HepG2 (cell line): ENCODE results near the gene NAT9. TPM values are rescaled to one million over a fixed set of nuclear protein-coding genes. Genes with fewer than 3 reads are reported as not detected.
A peak's percentile ranks its signal among the peaks of the same experiment; 100 is the strongest.

Source experiments
- AKNA ChIP-seq: sonication (generic); formaldehyde crosslinking; IDR thresholded peaks from 2 replicates; pipeline ENCODE4 v1.4.0; 2020; ENCODE audit warnings: missing genetic modification reagents, borderline replicate concordance
- CBFB ChIP-seq: sonication (generic); formaldehyde crosslinking; IDR thresholded peaks from 2 replicates; pipeline ENCODE4 v1.4.0; 2020; ENCODE audit warnings: missing genetic modification reagents
- DRAP1 ChIP-seq: IDR thresholded peaks from 2 replicates; pipeline ENCODE4 v1.6.1; 2016; ENCODE audit warnings: missing genetic modification reagents, missing compliant biosample characterization
- HOXA9 ChIP-seq: sonication (generic); formaldehyde crosslinking; IDR thresholded peaks from 2 replicates; pipeline ENCODE4 v1.8.1; 2022; ENCODE audit warnings: missing genetic modification reagents, mild to moderate bottlenecking, moderate library complexity, borderline replicate concordance
- PAXIP1 ChIP-seq: sonication (generic); formaldehyde crosslinking; conservative IDR thresholded peaks from 2 replicates; pipeline ENCODE4 v1.4.0; 2020; ENCODE audit warnings: mild to moderate bottlenecking, missing genetic modification reagents, moderate library complexity
- RBFOX2 ChIP-seq: fragments of 200-400 bp; formaldehyde crosslinking; IDR thresholded peaks from 2 replicates; pipeline ENCODE4 v1.6.1; 2017; ENCODE audit warnings: low read depth, mild to moderate bottlenecking, low read length
- SIX1 ChIP-seq: sonication (generic); formaldehyde crosslinking; IDR thresholded peaks from 2 replicates; pipeline ENCODE4 v1.4.0; 2020; ENCODE audit warnings: missing genetic modification reagents, borderline replicate concordance
- TFE3 ChIP-seq: IDR thresholded peaks from 2 replicates; pipeline ENCODE4 v1.6.1; 2016
- ZNF256 ChIP-seq: sonication (generic); formaldehyde crosslinking; conservative IDR thresholded peaks from 2 replicates; pipeline ENCODE4 v1.4.0; 2020; ENCODE audit warnings: missing genetic modification reagents
- ZNF263 ChIP-seq: sonication (generic); formaldehyde crosslinking; IDR thresholded peaks from 2 replicates; pipeline ENCODE4 v1.4.0; 2020; ENCODE audit warnings: missing genetic modification reagents
- ZNF484 ChIP-seq: sonication (generic); formaldehyde crosslinking; IDR thresholded peaks from 2 replicates; pipeline ENCODE4 v1.5.1; 2020; ENCODE audit warnings: mild to moderate bottlenecking, low read depth, missing genetic modification reagents, borderline replicate concordance
- ZSCAN22 ChIP-seq: sonication (generic); formaldehyde crosslinking; IDR thresholded peaks from 2 replicates; pipeline ENCODE4 v1.4.0; 2020; ENCODE audit warnings: mild to moderate bottlenecking, missing genetic modification reagents
- polyA plus RNA-seq, 8 experiments: library from polyadenylated mRNA; depleted of rRNA in 3 of 8; stranded (reverse) in 7 of 8; unstranded in 1 of 8; fragments of >200 nt; fragmentation: Illumina TruSeq in 4 of 8; extraction: Trizol in 4 of 8; gene quantifications; 2 replicates each; pipeline versions ENCODE4 v1.2.1 to v1.2.3, GENCODE V29; 2011 to 2016; ENCODE audit warnings: low read depth in 4 of 8, missing spikeins in 1 of 8, mixed read lengths in 1 of 8; ENCODE audit not compliant: insufficient read depth in 1 of 8
- total RNA-seq, 5 experiments: library from RNA; depleted of rRNA; stranded (reverse); fragments of >200 nt; fragmentation: Illumina TruSeq; extraction: Trizol; gene quantifications; 2 replicates each; pipeline ENCODE4 v1.2.3, GENCODE V29; 2016; ENCODE audit warnings: low read depth in 1 of 5

NAT9 gene
- total and polyA plus RNA-seq, 2 of the 13 experiments (the other 11 are each of a cell fraction or from before 2014, with no cell fraction given), result 39.7 to 44.2 TPM

GRCh38 chr17:74776044-74776962 is at the start of gene NAT9 (continued):
- TF ChIP-seq TFE3 (peak; percentile 81), ZNF263 (CRISPR knock-in tag) (0 out of 2 replicates have a peak, but pooled peaks have one; percentile 47), ZSCAN22 (0 out of 2 replicates have a peak, but pooled peaks have one; percentile 2), RBFOX2 (peak; percentile 83), HOXA9 (CRISPR knock-in tag) (no peak; the same call in 1 of the 2 replicates), ZNF484 (CRISPR knock-in tag) (peak; percentile 12; the same call in 1 of the 2 replicates), SIX1 (CRISPR knock-in tag) (no peak), ZNF256 (no peak), DRAP1 (CRISPR knock-in tag) (peak; percentile 86), PAXIP1 (CRISPR knock-in tag) (peak; percentile 57; the same call in 1 of the 2 replicates), AKNA (CRISPR knock-in tag) (no peak), CBFB (CRISPR knock-in tag) (peak; percentile 81)
